ENCODE results near the gene FIS1.
"Not testable (repeated sequence)": the region's sequence is repeated elsewhere in the genome, so short reads cannot be mapped to it uniquely, and the experiment has no call there.

The FIS1 gene

DNA sequence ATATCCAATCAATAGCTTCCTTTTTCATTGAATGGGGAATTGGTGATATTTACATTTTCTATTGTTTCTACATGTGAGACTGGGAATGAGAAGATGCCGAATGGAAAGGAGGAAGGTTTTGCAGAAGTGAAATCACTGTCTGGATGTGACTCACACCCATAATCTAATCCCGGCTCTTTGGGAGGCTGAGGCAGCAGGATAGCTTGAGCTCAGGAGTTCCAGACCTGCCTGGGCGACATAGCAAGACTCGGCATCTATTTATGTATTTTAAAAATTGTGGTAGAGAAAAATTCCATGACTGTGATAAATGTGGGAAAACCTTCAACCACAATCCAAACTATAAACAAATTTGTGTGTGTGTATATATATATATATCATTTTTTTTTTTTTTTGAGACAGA lies 10.9 kb upstream of the FIS1 start:
- DNase-seq (ENCODE audit: low spot score): no peak

- not testable (repeated sequence) for DNase-seq (ENCODE audit: low spot score)
Measured at GRCh38 chr7:101253199-101253598, 8.3 kb upstream of the FIS1 start.

DNA sequence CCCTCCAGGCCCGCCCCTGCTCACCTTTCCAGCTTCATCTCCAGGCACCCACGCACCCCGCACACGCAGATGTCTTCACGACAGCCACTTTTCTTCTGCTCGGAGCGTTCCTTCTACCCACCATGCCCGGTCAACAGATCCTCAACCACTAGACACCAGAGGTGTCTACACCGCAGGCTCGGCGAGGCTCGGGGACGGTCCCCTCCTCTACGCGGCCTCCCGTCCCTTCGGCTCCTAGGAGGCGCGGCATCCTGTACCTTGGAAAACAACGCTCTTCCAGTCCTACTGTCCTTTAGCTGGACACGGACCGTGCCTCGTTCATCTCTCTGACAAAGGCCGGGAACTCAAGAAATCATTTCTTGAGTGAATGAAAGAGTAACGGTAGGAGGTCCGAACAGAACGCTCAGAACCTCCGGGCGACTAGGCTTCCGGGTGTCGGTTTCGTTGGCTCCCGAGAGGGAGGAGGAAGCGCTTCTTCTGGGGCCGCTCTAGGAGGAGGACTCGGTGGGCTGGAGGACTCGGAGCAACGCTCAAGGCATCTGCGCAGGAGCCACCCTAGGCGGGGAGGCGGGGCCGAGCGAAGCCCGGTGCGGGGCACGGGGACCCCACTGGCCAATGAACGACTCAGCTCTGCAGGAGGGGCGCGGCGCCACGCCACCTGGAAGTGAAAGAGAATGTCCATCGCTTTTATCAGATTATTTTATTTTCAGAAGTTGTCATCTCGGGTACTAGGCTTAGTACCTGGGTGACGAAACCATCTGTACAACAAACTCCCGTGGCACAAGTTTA lies 7.2 kb upstream of the FIS1 start:
- peak; percentile 98 for DNase-seq (ENCODE audit: low spot score)

DNA sequence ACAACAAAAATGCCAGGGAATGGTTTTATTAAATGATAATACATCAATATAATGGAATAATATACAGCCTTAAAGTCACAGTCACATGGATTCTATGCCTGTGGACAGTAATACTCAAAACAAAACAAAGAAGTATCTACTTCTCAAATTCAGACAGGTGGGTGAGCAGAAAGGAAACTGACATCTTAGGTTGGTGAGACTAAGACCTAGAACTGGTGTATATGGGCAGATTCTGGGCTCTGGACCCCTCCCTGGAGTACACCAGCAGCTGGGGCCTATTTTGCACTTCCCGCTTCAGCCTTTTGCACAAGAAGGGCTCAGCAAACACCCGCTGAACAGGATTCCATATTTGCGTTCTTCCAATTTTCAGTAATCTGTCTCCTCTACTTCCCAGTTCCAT lies 5.4 kb upstream of the FIS1 start:
- no peak for DNase-seq (ENCODE audit: low spot score)

GRCh38 chr7:101248276-101248675 lies 3.4 kb upstream of the FIS1 start:
- no peak for DNase-seq (ENCODE audit: low spot score)

DNA sequence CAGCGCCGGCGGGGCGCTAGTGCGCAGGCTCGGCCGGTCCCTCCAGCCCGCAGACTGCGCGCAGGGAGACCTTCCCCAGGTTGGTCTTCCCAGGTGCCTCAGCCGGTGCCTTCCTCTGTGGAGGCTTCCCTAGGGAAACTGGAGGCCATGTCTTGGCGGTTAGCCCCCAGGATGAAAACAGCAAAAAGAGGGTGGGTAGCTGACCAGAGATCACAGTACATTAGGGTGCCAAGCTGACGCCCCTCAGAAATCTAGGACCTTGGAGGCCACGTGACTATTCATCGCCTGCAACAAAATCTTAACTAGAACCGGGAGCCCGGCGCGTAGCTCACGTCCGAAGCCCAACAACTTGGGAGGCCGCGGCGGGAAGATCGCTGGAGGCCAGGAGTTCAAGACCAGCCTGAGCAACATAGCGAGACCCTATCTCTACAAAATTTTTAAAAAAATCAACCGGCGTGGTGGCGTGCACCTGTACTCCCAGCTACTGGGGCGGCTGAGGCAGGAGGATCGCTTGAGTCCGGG lies 327 bp upstream of the FIS1 start:
- DNase-seq (ENCODE audit: low spot score): no peak

DNA sequence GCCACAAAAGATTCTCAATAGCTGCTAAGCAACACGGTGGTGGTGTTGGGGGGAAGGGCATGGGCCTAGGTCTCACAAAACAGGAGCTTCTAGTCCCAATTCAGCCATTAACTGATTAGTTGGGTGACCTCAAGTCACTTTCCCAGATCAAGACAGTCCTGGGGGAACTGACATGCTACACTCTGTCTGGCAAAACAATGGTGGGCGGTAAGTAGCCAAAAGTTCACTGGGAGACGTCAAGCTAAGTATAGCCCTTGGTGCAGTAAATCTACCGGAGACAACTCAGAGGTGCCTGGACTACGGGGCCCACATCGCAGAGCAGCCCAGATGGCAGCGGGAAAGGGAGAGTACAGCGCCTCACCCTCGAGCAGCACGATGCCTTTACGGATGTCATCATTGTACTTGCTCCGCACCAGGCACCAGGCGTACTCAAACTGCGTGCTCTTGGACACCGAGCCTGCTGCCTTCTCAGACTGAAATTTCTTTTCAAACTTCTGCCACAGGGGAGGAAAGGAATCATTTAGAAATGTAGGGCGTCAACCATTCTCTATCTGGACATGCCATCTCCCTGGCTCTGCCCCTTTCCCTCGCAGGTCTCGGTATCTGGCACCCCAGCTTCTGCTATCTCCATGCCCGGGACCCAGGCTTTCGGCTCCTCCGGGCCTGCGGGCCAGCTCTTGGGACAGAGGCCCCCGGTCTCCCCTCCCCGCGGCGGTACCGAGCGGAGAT lies 1.1 kb downstream of the FIS1 start:
- no peak for DNase-seq (ENCODE audit: low spot score)

DNA sequence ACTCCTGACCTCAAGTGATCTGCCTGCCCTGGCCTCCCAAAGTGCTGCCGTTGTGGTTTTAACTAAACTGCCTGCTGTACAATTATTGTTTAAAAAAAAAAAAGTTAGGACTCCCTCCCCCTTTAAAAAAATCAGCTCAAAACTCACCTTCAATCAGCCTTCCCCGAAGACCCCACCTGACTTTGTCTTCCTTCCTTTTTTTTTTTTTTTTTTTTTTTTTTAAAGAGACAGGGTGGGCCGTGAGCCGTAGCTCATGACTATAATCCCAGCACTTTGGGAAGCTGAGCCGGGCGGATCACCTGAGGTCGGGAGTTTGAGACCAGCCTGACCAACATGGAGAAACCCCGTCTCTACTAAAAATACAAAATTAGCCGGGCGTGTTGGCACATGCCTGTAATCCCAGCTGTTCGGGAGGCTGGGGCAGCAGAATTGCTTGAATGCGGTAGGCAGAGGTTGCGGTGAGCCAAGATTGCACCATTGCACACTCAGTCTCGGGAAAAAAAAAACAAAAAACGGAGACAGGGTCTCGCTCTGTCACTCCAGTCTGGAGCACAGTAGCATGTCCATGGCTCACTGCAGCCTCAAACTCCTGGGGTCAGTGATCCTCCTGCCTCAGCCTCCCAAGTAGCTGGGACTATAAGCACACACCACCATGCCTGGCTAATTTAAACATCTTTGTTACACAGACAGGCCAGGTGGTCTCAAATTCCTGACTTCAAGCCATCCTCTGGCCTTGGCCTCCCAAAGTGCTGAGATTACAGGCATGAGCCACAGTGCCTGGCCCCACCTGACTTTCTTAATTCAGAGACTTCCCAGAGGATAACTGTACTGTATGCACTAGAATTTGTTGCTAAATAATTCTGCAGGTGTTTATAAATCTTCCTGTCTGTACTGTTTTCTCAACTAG lies 3.2 kb downstream of the FIS1 start:
- no peak for DNase-seq (ENCODE audit: low spot score)

GRCh38 chr7:101241015-101241363 lies 3.9 kb downstream of the FIS1 start:
- DNase-seq (ENCODE audit: low spot score): no peak

DNA sequence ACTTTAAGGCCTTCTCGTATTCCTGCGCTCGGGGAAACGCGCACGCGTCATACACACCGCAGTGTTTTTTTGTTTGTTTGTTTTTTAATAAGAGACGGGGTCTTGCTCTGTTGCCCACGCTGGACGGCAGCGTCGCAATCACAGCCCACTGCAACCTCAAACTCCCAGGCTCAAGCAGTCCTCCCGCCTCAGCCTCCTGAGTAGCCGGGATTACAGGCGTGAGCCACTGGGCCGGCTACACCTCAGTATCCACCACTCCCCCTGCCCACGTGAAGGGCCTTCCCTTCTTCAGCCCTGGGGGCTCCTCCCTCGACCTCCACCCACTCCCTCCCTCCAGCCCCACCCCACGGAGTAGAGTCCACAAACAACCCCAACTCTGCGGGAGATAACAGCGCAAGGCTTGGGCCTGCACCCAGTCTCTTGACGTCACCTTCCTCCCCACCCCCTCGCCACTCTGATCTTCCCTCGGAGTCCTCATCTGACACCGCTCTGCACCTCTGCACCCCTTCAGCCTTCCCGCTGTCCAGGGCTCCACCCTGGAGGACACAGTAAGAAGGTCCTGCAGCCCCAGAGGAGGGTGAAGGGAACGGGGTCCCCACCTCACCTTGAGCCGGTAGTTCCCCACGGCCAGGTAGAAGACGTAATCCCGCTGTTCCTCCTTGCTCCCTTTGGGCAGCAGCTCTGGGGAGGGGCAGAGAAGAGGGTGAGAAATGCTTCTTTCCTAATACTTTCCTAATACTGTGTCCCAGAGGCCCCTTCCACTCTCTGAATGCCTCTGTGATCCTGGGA lies 4.5 kb downstream of the FIS1 start:
- no peak for DNase-seq (ENCODE audit: low spot score)

DNA sequence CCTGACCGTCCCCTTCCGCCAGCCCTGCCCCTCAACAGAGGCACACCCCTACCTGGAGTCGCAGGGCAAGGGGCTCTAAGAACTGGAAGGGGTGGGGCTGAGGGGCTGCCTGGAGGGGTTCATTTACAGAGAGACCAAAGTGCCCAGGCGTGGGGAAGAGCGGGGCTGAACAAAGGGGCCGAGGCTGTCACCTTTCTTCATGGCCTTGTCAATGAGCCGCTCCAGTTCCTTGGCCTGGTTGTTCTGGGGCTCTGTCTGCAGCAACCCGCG lies 5.0 kb downstream of the FIS1 start:
- no peak for DNase-seq (ENCODE audit: low spot score)

DNA sequence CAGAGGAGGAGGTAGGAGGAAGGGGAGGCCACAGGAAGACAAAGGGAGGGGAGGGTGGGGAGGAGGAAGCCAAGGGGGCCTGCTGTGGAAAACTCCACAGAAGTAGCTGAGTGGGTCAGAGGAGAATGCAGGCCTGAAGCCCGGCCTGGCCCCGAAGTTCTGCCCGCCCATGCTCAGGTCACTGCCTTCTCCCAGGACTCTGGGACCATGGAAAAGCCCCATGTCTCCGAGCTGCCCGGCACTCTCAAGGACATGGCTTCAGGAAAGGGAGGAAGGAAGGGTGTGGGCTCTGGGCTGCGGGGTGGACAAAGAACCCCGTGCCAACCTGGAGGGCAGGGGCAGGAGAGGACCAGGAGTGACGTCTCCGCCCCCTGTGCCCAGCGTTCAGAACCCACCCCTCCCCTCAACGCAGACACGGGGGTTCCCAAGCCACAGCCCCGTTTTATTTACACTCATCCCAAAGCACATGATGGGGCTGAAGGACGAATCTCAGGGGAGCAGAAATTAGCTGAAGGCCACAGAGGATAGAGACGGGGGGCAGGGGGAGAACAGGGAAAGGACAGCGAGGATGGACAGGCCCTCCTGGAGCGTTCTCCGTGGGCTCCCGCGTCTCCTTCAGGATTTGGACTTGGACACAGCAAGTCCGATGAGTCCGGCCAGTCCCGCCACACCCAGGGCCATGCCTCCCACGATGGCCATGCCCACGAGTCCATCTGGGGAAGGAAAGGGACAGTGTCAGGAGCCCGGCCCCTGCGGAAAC lies 5.5 kb downstream of the FIS1 start:
- no peak for DNase-seq (ENCODE audit: low spot score)

GRCh38 chr7:101238226-101239182 lies 6.4 kb downstream of the FIS1 start:
- no peak for DNase-seq (ENCODE audit: low spot score)

DNA sequence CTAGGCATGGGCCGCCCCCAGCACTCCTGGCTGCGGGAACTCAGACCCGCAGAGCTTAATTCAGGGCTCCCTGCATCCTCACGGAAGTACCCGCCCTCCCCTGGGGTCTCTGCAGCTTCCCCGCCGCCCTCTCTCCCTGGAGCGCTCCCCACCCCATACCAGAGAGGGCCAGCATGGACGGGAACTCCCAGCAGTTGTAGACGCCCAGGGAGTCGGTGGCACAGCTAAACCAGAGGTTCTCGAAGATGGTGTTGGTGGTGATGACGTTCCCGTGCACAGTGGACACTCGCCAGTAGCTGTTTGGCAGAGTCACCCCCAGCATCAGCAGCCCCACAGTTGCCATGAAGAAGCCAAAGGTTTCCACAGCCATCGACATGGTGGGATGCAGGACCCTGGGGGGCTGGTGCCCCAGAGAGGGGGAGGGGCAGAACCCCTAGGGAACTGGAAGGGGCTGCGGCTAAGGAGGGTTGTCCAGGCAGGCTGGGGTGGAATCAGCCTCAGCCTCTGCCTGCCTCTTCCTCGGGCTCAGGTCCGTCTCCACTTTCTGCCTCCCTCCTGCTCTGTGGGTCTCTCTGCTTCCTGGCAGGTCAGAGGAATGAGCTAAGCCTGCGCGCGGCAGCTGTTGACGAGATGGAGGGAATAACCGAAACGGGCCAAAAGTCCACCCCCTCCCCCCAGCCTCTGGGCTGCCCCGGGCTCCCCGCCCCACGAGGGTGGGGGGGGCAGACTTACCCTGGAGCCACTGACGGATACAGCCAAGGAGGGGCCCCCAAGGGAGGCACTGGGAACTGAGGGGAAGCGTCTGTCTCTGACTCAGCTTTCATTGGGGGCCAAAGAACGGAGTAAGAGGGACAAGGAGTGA lies 7.4 kb downstream of the FIS1 start, which contains the start of gene CLDN15:
CLDN15 (minus strand) TSS at position 597 of the 862 bp plus-strand sequence; CDS start at position 376, 221 bp downstream.
- DNase-seq (ENCODE audit: low spot score): no peak

- no peak for DNase-seq (ENCODE audit: low spot score)
Measured at GRCh38 chr7:101236292-101236835, 8.5 kb downstream of the FIS1 start.

DNA sequence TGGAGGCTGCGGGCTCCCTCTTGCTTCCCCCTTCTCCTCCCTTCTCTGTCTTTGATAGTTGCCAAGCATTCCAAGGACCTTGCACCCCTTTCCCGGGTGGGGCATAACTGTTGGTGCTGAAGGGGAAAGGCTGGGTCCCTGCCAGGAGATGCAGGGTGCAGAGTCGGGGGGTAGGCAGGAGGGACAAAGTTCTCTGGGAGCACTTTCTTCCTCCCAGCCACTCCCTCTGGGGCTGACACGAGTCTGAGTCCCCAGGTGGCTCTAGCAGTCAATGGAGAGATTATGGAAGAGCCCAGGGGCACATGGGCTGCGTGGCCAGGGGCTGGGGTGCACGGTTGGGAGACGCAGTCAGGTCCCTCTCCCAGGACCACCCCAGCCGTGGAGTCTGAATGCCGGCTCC lies 9.4 kb downstream of the FIS1 start:
- no peak for DNase-seq (ENCODE audit: low spot score)

DNA sequence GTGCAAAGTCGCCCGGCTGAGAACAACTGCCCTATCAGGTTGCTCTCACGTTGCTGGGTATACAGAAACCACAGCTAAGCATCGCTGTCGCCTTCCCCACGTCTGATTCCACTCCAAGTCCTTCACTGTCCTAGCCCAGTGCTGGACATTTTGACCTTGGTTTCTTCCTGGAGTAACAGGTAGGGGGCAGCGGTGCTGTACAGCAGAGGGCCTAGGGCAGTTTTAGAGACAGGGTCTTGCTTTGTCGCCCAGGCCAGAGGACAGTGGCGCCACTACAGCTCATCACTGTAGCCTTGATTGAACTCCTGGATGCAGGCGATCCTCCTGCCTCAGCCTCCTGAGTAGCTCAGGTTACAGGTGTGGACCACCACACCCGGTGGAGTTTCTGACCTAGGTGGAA lies 9.8 kb downstream of the FIS1 start:
- no peak for DNase-seq (ENCODE audit: low spot score)

- no peak for DNase-seq (ENCODE audit: low spot score)
Measured at GRCh38 chr7:101234636-101235035, 10.2 kb downstream of the FIS1 start.

Measured in CD4-positive, alpha-beta T cell treated with Interleukin-6 at 100 ng/mL for 8 hours (primary cell).